HCT116 (cell line): ENCODE results near the gene CDH11. TPM values are rescaled to one million over a fixed set of nuclear protein-coding genes. Genes with fewer than 3 reads are reported as not detected.

Experiments used
- ATAC-seq: fragments of 200-7000 bp; cut with Tn5 transposase; 2 replicates; pipeline ENCODE4 v1.9.1; 2020; ENCODE audit warnings: mild to moderate bottlenecking, moderate library complexity
- BruUV-seq: library from RNA; stranded (reverse); fragments of 400-500 nt; replicated peaks from 2 replicates; lab custom pipeline; 2021; lab: Mats Ljungman, UMichigan
- CTCF ChIA-PET: fragments of 300-600 bp; sonication (Branson Sonifier 250); formaldehyde crosslinking; loops from one replicate; lab custom pipeline; 2021; ENCODE audit warnings: antibody characterized with exemption; lab: Charles Lee
- POLR2A ChIA-PET: fragments of 300-600, 350-600 bp; sonication (Branson Sonifier 250); formaldehyde crosslinking; loops from one replicate; lab custom pipeline; 2021; ENCODE audit warnings: antibody characterized with exemption; lab: Charles Lee
- RAD21 ChIA-PET, 2 experiments: fragments of 300-600 bp; sonication (Branson Sonifier 250); formaldehyde crosslinking; loops; one replicate each; lab custom pipeline; 2023; ENCODE audit warnings: low total read pairs in 2 of 2; ENCODE audit not compliant: uncharacterized antibody in 2 of 2, unreplicated experiment in 2 of 2, low non-redundant PET in 1 of 2; lab: Charles Lee
- DNase-seq: peaks from one replicate; pipeline ENCODE4 v3.0.0-alpha.2; 2010; ENCODE audit warnings: low read depth, low spot score
- H2AFZ ChIP-seq: fragments of 200-600 bp; shearing (Covaris generic), sonication (generic); 2 replicates; pipeline ENCODE4 v1.6.1; 2017; ENCODE audit warnings: low read depth, mixed run types, mixed read lengths, antibody characterized with exemption, low read length; ENCODE audit not compliant: poor library complexity, severe bottlenecking
- H3K27ac ChIP-seq: 2 replicates; pipeline ENCODE4 v1.5.1; 2012; ENCODE audit warnings: low read depth, low read length
- H3K27me3 ChIP-seq: fragments of 200-600 bp; sonication (generic); 2 replicates; pipeline ENCODE4 v1.6.1; 2016; ENCODE audit warnings: mixed run types, low read length, mixed read lengths; ENCODE audit not compliant: insufficient read depth
- H3K36me3 ChIP-seq, 2 experiments: fragments of 200-500 bp in 1 of 2; fragments of 200-600 bp in 1 of 2; sonication (Bioruptor generic) in 1 of 2; sonication (generic) in 1 of 2; 2 replicates each; pipeline versions ENCODE4 v1.5.1 to v1.6.1; 2014 to 2016; ENCODE audit warnings: low read length in 2 of 2, inconsistent platforms in 1 of 2, mixed read lengths in 1 of 2, mixed run types in 1 of 2; ENCODE audit not compliant: insufficient read depth in 2 of 2, control insufficient read depth in 1 of 2
- H3K4me1 ChIP-seq, 2 experiments: fragments of 200-600 bp in 1 of 2; sonication (generic) in 1 of 2; 2 replicates each; pipeline versions ENCODE4 v1.5.1 to v1.6.1; 2012 to 2017; ENCODE audit warnings: low read length in 2 of 2, inconsistent platforms in 1 of 2, mild to moderate bottlenecking in 1 of 2, mixed read lengths in 1 of 2, mixed run types in 1 of 2, moderate library complexity in 1 of 2; ENCODE audit not compliant: insufficient read depth in 2 of 2, control insufficient read depth in 1 of 2
- H3K4me2 ChIP-seq: fragments of 200-600 bp; sonication (generic); 2 replicates; pipeline ENCODE4 v1.6.1; 2017; ENCODE audit warnings: mixed run types, low read length, mixed read lengths
- H3K4me3 ChIP-seq, 2 experiments: fragments of 200-600 bp in 1 of 2; sonication (generic) in 1 of 2; replicated peaks in 1 of 2; 2 replicates each; pipeline ENCODE4 v1.5.1; 2011 to 2016; ENCODE audit warnings: low read length in 2 of 2, control low read depth in 1 of 2, low read depth in 1 of 2, mild to moderate bottlenecking in 1 of 2, mixed read lengths in 1 of 2, mixed run types in 1 of 2
- H3K79me2 ChIP-seq: fragments of 200-600 bp; sonication (generic); 2 replicates; pipeline ENCODE4 v1.6.1; 2017; ENCODE audit warnings: mild to moderate bottlenecking, mixed run types, low read length, moderate library complexity, mixed read lengths; ENCODE audit not compliant: insufficient read depth
- H3K9ac ChIP-seq: fragments of 200-600 bp; sonication (generic); 2 replicates; pipeline ENCODE4 v1.6.1; 2016; ENCODE audit warnings: low read length, mixed read lengths
- H3K9me2 ChIP-seq: fragments of 200-600 bp; sonication (generic), shearing (Covaris generic); 2 replicates; pipeline ENCODE4 v1.6.1; 2017; ENCODE audit warnings: mixed run types, mild to moderate bottlenecking, moderate library complexity; ENCODE audit not compliant: insufficient read depth
- H3K9me3 ChIP-seq, 2 experiments: fragments of 200-500 bp in 1 of 2; fragments of 200-600 bp in 1 of 2; sonication (Bioruptor generic) in 1 of 2; sonication (generic) in 1 of 2; 2 replicates each; pipeline ENCODE4 v1.6.1; 2014 to 2017; ENCODE audit warnings: low read length in 2 of 2, mixed read lengths in 2 of 2, inconsistent platforms in 1 of 2, low read depth in 1 of 2, mild to moderate bottlenecking in 1 of 2, mixed run types in 1 of 2, moderate library complexity in 1 of 2; ENCODE audit not compliant: control insufficient read depth in 1 of 2, insufficient read depth in 1 of 2
- H4K20me1 ChIP-seq: fragments of 200-600 bp; sonication (generic), shearing (Covaris generic); 2 replicates; pipeline ENCODE4 v1.6.1; 2017; ENCODE audit warnings: mixed run types, mild to moderate bottlenecking, moderate library complexity; ENCODE audit not compliant: insufficient read depth
- ATF3 ChIP-seq: IDR thresholded peaks from 2 replicates; pipeline ENCODE4 v1.6.1; 2012
- EZH2 ChIP-seq: fragments of 200-600 bp; sonication (generic); IDR thresholded peaks from 2 replicates; pipeline ENCODE4 v1.6.1; 2017; ENCODE audit warnings: antibody characterized with exemption, mixed run types
- EZH2phosphoT487 ChIP-seq: fragments of 200-600 bp; IDR thresholded peaks from 2 replicates; pipeline ENCODE4 v1.6.1; 2018; ENCODE audit warnings: antibody characterized with exemption, borderline replicate concordance
- JUND ChIP-seq: IDR thresholded peaks from 2 replicates; pipeline ENCODE4 v1.6.1; 2012
- MAX ChIP-seq: IDR thresholded peaks from 2 replicates; pipeline ENCODE4 v1.6.1; 2012
- POLR2AphosphoS5 ChIP-seq: IDR thresholded peaks from 2 replicates; pipeline ENCODE4 v1.6.1; 2011; ENCODE audit warnings: mild to moderate bottlenecking, low read depth, low read length, moderate library complexity
- REST ChIP-seq: IDR thresholded peaks from 2 replicates; pipeline ENCODE4 v1.6.1; 2012; ENCODE audit warnings: low read depth
- SIN3A ChIP-seq: IDR thresholded peaks from 2 replicates; pipeline ENCODE4 v1.6.1; 2012; ENCODE audit warnings: low read depth
- SP1 ChIP-seq: IDR thresholded peaks from 2 replicates; pipeline ENCODE4 v1.6.1; 2012; ENCODE audit warnings: low read depth
- TCF7L2 ChIP-seq: IDR thresholded peaks from 2 replicates; pipeline ENCODE4 v1.7.0; 2011; ENCODE audit warnings: borderline replicate concordance, inconsistent platforms; ENCODE audit not compliant: insufficient read depth, insufficient read length; ENCODE audit errors: extremely low read depth
- ZBTB33 ChIP-seq: IDR thresholded peaks from 2 replicates; pipeline ENCODE4 v1.6.1; 2011; ENCODE audit warnings: mild to moderate bottlenecking, low read length, moderate library complexity; ENCODE audit not compliant: insufficient replicate concordance; ENCODE audit errors: extremely low read depth
- ZFX ChIP-seq: fragments of 450-650 bp; IDR thresholded peaks from 2 replicates; pipeline ENCODE4 v1.6.1; 2017
- ZNF274 ChIP-seq: fragments of 200-500 bp; sonication (Bioruptor generic); IDR thresholded peaks from 2 replicates; pipeline ENCODE4 v1.6.1; 2014; ENCODE audit warnings: mild to moderate bottlenecking, low read depth, low read length, inconsistent platforms
- intact Hi-C: fragments of 100-400 bp; cut with micrococcal nuclease; formaldehyde crosslinking; loops from 2 replicates; pipeline ENCODE4 v1.10.0; 2022
- total RNA-seq: library from RNA; stranded (reverse); gene quantifications from one replicate; pipeline ENCODE4 v1.2.1, GENCODE V29; 2021; ENCODE audit not compliant: unreplicated experiment

The CDH11 gene
- total RNA-seq, 1 experiment from 2014 or later = 0.52 TPM

DNA sequence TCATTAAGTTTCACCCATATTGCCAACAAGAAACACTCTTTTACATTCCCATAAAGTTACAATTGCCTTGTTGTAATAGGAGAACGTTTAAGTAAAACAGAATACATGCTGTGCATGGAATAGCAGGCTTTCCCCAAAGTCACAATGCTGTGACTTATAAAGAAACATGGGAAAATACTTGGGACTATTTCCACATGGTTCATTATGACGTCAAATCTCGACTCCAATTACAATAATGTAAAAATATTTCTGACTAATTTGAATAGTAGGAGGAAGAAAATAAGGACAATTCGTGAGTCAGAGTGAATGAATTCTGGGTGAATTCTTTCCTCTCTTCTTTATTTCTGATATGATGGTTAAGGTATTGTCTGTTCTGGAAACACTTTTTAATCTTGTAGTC is 52.8 kb downstream of the CDH11 start:
- H3K27me3 ChIP-seq = no peaks in the 10 kb centered on the region
- no peaks in the 10 kb centered on the region for H3K79me2 ChIP-seq
- CTCF ChIA-PET = no interaction called here
- no peaks in the 10 kb centered on the region for H4K20me1 ChIP-seq
- no peak overlapping the region for H3K4me2 ChIP-seq
- no peak for ATAC-seq
- TF ChIP-seq SP1 = no peak
- TF ChIP-seq ATF3 = no peak
- TF ChIP-seq MAX = no peak
- intact Hi-C loops = no loop called here
- H3K27ac ChIP-seq = no peak overlapping the region
- DNase-seq = no peak
- H3K9ac ChIP-seq = no peak overlapping the region
- no TSS peak for BruUV-seq
- H3K4me3 ChIP-seq = no peak overlapping the region
- H2AFZ ChIP-seq = no peak overlapping the region
- H3K9me3 ChIP-seq = peaks cover 0 to 27% of the 10 kb centered on the region in 2 experiments; a peak in 2 of 4 replicates
- POLR2A ChIA-PET = no interaction called here
- H3K9me2 ChIP-seq = no peaks in the 10 kb centered on the region
- RAD21 ChIA-PET = no interaction called here
- no peaks in the 10 kb centered on the region for H3K4me1 ChIP-seq
- no peaks in the 10 kb centered on the region for H3K36me3 ChIP-seq

- Histone ChIP-seq H3K79me2 (no peaks in the 10 kb centered on the region), H3K4me1 (no peaks in the 10 kb centered on the region), H3K4me3 (no peak overlapping the region), H3K4me2 (no peak overlapping the region), H3K9me3 (peaks cover 0 to 28% of the 10 kb centered on the region in 2 experiments; a peak in 2 of 4 replicates), H3K9me2 (no peaks in the 10 kb centered on the region), H3K9ac (no peak overlapping the region), H3K27ac (no peak overlapping the region), H3K36me3 (no peaks in the 10 kb centered on the region), H2AFZ (no peak overlapping the region), H3K27me3 (no peaks in the 10 kb centered on the region), H4K20me1 (no peaks in the 10 kb centered on the region)
- ATAC-seq = no peak
- no peak for DNase-seq
- intact Hi-C loops = no loop called here
- CTCF ChIA-PET = no interaction called here
- RAD21 ChIA-PET = no interaction called here
- BruUV-seq = no TSS peak
- POLR2A ChIA-PET = no interaction called here
- no peak for TF ChIP-seq POLR2AphosphoS5
- TF ChIP-seq ZFX = no peak
- no peak for TF ChIP-seq ZBTB33
- TF ChIP-seq REST = no peak
- no peak for TF ChIP-seq ZNF274
- TF ChIP-seq ATF3 = no peak
- no peak for TF ChIP-seq EZH2
- no peak for TF ChIP-seq JUND
- no peak for TF ChIP-seq EZH2phosphoT487
- TF ChIP-seq SIN3A = no peak
- no peak for TF ChIP-seq TCF7L2
These were observed 53.6 kb downstream of the CDH11 start for GRCh38 chr16:65068151-65068740.
